ENCODE results near the gene ELAVL1.
"Not testable (repeated sequence)": the region's sequence is repeated elsewhere in the genome, so short reads cannot be mapped to it uniquely, and the experiment has no call there.

Gene ELAVL1

GRCh38 chr19:8005534-8006256 is at the start of gene ELAVL1:
ELAVL1 (minus strand) TSS chr19:8005641; CDS start chr19:7991815, 13,826 bp downstream.
- peak; percentile 79 for DNase-seq (ENCODE audit: low read depth, low spot score)

- DNase-seq (ENCODE audit: low read depth, low spot score) = no peak
Observed at GRCh38 chr19:8054169-8054568, 48.7 kb upstream of the ELAVL1 start.

- DNase-seq (ENCODE audit: low read depth, low spot score) = no peak
Observed at GRCh38 chr19:8052464-8052859, 47.0 kb upstream of the ELAVL1 start, which contains the start of gene CCL25. CCL25 (plus strand) TSS chr19:8052760; CDS start chr19:8053050, 290 bp downstream.

GRCh38 chr19:8050274-8051096 is 45.0 kb upstream of the ELAVL1 start:
- peak; percentile 87 for DNase-seq (ENCODE audit: low read depth, low spot score)

- DNase-seq (ENCODE audit: low read depth, low spot score) = no peak
Observed at GRCh38 chr19:8046569-8047165, 41.2 kb upstream of the ELAVL1 start.

DNA sequence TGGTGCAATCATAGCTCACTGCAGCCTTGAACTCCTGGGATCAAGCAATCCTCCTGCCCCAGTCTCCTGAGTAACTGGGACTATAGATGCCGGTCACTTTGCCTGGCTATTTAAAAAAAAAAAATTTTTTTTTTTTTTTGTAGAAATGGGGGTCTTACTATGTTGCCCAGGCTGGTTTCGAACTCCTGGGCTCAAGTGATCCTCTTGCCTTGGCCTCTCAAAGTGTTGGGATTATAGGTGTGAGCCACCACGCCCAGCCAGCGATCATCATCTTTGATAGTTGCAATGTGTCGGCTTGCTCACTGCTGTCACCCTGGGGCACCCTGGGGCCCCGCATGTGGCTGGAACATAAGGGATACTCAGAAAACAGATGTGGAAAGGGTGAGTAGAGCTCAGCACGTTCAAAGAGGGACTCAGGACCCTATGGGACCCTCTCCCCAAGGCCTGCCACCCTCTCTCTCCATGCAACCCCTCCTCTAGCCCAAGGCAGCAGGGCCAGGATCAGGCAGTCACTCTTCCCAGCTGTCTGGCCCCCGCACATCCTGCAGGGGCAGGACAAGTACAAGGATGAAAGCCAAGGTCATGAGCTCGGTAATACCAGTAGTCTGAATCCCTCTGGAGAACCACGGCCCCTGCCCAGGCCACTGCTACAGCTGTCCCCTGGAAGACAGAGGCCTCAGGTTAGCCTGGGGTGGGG is 40.6 kb upstream of the ELAVL1 start:
- DNase-seq (ENCODE audit: low read depth, low spot score) = no peak

- no peak for DNase-seq (ENCODE audit: low read depth, low spot score)
Observed at GRCh38 chr19:8044018-8044417, 38.6 kb upstream of the ELAVL1 start.

GRCh38 chr19:8042900-8043299 is 37.5 kb upstream of the ELAVL1 start:
- DNase-seq (ENCODE audit: low read depth, low spot score) = no peak

- no peak for DNase-seq (ENCODE audit: low read depth, low spot score)
Observed at GRCh38 chr19:8041531-8041931, 36.1 kb upstream of the ELAVL1 start.

GRCh38 chr19:8039231-8039630 is 33.8 kb upstream of the ELAVL1 start:
- no peak for DNase-seq (ENCODE audit: low read depth, low spot score)

DNA sequence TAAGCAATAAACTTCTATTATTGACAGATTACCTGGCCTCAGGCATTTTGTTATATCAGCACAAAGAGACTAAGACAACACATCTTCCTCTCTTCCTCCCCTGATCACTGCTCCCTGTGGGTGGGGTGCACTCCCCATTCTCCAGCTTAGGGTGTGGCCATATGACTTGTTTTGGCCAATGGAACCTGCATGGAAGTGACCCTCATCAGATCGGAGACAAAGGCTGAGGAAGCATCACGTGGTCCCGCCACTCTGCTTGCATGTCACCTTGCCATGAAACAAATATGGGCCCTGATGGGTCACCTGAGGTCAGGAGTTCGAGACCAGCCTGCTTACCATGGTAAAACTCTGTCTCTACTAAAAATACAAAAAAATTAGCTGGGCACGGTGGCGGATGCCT is 33.4 kb upstream of the ELAVL1 start:
- DNase-seq (ENCODE audit: low read depth, low spot score) = no peak

DNA sequence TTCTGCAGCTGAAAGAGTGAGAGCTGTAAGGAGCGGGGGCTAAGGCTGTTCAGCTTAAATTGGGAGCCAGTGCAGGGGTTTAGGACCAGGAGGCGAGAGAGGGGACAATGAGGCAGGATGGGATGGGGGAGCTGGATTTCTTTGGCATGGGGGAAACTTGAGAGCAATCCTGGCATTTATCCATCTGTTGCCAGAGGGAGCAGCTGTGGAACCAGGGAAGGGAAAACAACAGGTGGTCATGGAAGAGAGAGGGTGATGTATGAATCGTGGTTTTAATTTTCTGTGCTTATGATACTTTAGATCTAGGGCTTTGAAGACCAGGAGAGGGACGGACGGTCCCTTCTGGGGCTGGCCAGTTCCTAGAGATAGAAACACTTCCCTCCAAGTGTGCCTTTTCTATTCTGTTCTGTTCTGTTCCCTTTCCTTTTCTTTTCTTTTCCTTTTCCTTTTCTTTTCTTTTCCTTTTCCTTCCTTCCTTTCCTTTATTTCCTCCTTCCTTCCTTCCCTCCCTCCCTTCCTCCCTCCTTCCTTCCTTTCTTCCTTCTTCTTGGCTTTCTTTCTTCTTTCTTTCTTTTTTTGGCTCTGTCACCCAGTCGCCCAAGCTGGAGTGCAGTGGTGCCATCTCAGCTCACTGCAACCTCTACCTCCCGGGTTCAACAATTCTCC is 31.1 kb upstream of the ELAVL1 start:
- DNase-seq (ENCODE audit: low read depth, low spot score) = no peak

- DNase-seq (ENCODE audit: low read depth, low spot score) = no peak
Observed at GRCh38 chr19:8034178-8034525, 28.7 kb upstream of the ELAVL1 start.

DNA sequence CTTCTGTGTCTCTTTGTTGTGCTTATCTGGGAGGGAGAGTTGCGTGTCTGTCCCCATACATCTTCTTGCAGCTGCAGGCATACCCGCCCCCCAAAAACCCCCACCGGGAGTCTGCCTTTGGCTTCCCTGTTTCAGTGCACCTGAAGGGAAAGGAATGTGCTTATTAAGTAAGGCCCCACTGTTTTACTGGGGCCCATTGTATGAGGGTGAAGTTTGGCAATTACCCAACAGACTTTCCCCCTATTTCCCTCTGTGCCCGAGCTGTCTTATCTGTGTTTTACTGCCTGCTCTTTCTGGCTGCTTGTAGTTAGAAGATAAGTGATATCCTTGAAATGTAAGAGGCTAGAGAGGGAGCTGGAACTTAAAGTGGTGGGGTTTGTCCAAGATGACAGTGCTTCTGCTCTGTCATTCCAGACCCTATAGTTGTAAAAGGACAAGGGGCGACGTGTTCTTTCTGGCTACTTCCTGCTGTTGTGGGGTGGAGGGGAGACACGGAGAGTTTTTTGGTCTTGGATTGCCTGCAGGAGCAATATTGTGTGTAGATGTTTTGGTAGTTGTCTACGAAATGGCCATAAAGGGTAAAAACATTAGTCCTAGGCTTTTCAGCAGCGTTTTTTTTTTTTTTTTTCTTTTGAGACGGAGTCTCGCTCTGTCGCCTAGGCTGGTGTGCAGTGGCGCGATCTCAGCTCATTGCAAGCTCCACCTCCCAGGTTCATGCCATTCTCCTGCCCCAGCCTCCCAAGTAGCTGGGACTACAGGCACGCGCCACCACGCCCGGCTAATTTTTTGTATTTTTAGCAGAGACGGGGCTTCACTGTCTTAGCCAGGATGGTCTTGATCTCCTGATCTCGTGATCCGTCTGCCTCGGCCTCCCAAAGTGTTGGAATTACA is 28.1 kb upstream of the ELAVL1 start:
- DNase-seq (ENCODE audit: low read depth, low spot score) = not testable (repeated sequence)

DNA sequence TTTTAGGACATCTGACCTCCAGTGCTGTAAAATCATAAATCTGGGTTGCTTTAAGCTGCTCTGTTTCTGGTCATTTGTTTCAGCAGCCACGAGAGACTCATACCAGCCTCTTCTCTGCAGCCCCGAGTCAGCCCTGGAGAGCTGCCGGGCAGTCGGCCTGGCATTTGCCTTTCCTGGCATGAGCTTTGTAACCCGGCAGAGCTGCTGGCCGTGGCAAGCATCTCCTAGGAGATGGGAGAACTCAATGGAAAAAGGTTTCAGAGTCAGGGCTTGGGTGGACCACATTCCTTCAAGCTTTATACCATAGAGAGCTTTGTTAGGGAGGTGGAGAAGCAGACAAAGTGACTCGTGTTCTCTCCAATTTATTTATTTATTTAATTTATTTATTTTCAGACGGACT is 25.5 kb upstream of the ELAVL1 start:
- DNase-seq (ENCODE audit: low read depth, low spot score) = no peak

DNA sequence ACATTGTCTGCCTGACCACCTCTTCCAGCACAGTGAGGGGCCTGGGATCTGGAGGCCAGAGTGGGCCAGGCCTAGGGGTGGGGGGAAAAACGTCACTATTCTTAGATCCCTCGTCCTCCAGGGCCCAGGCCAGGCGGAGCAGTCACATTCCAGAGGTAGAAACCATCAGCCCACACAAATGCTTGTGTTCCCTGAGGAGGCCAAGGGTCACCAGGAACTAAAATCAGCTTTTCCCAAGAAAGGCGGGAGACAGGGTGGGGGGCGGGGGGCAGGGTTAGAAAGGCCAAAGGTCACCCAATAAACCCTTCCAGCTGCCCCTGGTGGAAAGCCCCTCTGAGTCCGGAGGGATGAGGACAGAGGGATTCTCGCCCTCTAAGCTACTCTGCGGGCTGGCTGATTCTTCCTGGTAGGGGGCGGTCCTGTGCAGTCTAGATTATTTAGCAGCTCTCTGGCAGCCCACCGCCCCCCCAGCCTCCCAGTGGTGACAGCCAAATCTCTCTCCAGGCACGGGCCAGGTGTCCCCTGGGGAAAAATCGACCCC is 23.6 kb upstream of the ELAVL1 start:
- no peak for DNase-seq (ENCODE audit: low read depth, low spot score)

GRCh38 chr19:8025316-8025715 is 19.9 kb upstream of the ELAVL1 start:
- no peak for DNase-seq (ENCODE audit: low read depth, low spot score)

DNA sequence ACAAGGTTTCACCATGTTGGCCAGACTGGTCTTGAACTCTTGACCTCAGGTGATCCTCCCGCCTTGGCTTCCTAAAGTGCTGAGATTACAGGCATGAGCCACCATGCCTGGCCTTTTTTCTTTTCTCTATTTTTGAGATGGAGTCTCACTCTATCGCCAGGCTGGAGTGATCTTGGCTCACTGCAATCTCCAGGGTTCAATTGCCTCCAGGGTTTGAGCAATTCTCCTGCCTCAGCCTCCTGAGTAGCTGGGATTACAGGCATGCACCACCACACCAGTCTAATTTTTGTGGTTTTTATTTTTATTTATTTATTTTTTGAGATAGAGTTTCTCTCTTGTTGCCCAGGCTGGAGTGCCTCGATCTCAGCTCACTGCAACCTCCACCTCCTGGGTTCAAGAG is 18.8 kb upstream of the ELAVL1 start:
- not testable (repeated sequence) for DNase-seq (ENCODE audit: low read depth, low spot score)

DNA sequence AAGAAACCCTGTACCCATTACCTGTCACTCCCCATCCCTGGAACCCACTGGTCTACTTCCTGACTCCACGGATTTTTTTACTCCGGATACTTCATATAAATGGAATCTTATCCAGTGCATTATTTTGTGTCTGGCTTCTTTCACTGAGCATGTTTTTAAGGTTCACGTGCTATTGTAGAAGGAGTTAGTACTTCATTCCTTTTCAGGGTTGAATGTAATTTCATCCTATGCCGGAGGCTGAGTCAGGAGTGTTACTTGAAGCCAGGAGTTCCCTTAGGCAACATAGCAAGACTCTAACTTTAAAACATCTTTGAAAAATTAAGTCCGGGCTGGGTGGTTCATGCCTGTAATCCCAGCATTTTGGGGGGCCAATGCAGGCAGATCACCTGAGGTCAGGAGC is 17.9 kb upstream of the ELAVL1 start:
- no peak for DNase-seq (ENCODE audit: low read depth, low spot score)

- DNase-seq (ENCODE audit: low read depth, low spot score) = no peak
Observed at GRCh38 chr19:8022275-8022674, 16.8 kb upstream of the ELAVL1 start.

All from activated naive CD8-positive, alpha-beta T cell treated with anti-CD3 and anti-CD28 coated beads, Interleukin-2, amount 50 U/mL, for 16 hours (primary cell).